A673 (cell line): ENCODE results near the gene SLC1A5. TPM values are rescaled to one million over a fixed set of nuclear protein-coding genes. Genes with fewer than 3 reads are reported as not detected.
A peak's percentile ranks its signal among the peaks of the same experiment; 100 is the strongest.

Experiments used
- BruUV-seq: library from RNA; stranded (reverse); fragments of 400-500 nt; replicated peaks from 2 replicates; lab custom pipeline; 2021; lab: Mats Ljungman, UMichigan
- CTCF ChIA-PET: fragments of 300-600 bp; sonication (Branson Sonifier 250); formaldehyde crosslinking; loops from one replicate; lab custom pipeline; 2022; ENCODE audit warnings: antibody characterized with exemption; lab: Charles Lee
- POLR2A ChIA-PET: fragments of 300-600 bp; sonication (Branson Sonifier 250); formaldehyde crosslinking; loops from one replicate; lab custom pipeline; 2022; ENCODE audit warnings: antibody characterized with exemption; ENCODE audit not compliant: low non-redundant PET; lab: Charles Lee
- DNase-seq: peaks from one replicate; pipeline ENCODE4 v3.0.0-alpha.2; 2015; ENCODE audit warnings: low spot score
- H3K27ac ChIP-seq: fragments of 200-600 bp; sonication (generic); 2 replicates; pipeline ENCODE4 v1.5.1; 2016; ENCODE audit warnings: mixed run types, low read depth, mild to moderate bottlenecking, mixed read lengths, antibody characterized with exemption, low read length; ENCODE audit not compliant: poor library complexity, severe bottlenecking
- H3K27me3 ChIP-seq: fragments of 200-600 bp; sonication (generic); replicated peaks from 2 replicates; pipeline ENCODE4 v1.6.1; 2017; ENCODE audit warnings: mixed run types, low read depth, mild to moderate bottlenecking, mixed read lengths, antibody characterized with exemption, low read length; ENCODE audit not compliant: insufficient read depth, poor library complexity
- H3K36me3 ChIP-seq: fragments of 200-600 bp; sonication (generic); 2 replicates; pipeline ENCODE4 v1.6.1; 2016; ENCODE audit warnings: mixed run types, mild to moderate bottlenecking, mixed read lengths, antibody characterized with exemption, low read length; ENCODE audit not compliant: insufficient read depth, poor library complexity, severe bottlenecking
- H3K4me1 ChIP-seq: fragments of 200-600 bp; sonication (generic); 2 replicates; pipeline ENCODE4 v1.6.1; 2017; ENCODE audit warnings: mixed run types, mild to moderate bottlenecking, mixed read lengths, antibody characterized with exemption, low read length; ENCODE audit not compliant: insufficient read depth, poor library complexity, severe bottlenecking
- H3K4me3 ChIP-seq: fragments of 200-600 bp; sonication (generic); 2 replicates; pipeline ENCODE4 v1.5.1; 2016; ENCODE audit warnings: low read depth, mixed run types, mild to moderate bottlenecking, mixed read lengths, low read length; ENCODE audit not compliant: poor library complexity, severe bottlenecking
- H3K9me3 ChIP-seq: fragments of 200-600 bp; sonication (generic); 2 replicates; pipeline ENCODE4 v1.6.1; 2016; ENCODE audit warnings: mixed run types, low read depth, mild to moderate bottlenecking, mixed read lengths, antibody characterized with exemption, low read length; ENCODE audit not compliant: poor library complexity, severe bottlenecking
- CTCF ChIP-seq: fragments of 300-800, 200-600 bp; sonication (generic); conservative IDR thresholded peaks from 2 replicates; pipeline ENCODE4 v1.5.1; 2017; ENCODE audit warnings: low read depth, mild to moderate bottlenecking, antibody characterized with exemption, low read length, moderate library complexity, mixed read lengths
- EZH2 ChIP-seq: fragments of 200-600 bp; sonication (generic); IDR thresholded peaks from 2 replicates; pipeline ENCODE4 v1.6.1; 2017; ENCODE audit warnings: borderline replicate concordance, low read depth, mild to moderate bottlenecking, mixed read lengths, antibody characterized with exemption, low read length; ENCODE audit not compliant: poor library complexity, severe bottlenecking
- intact Hi-C: fragments of 100-400 bp; cut with micrococcal nuclease; formaldehyde crosslinking; loops from one replicate; pipeline ENCODE4 v1.10.0; 2022; ENCODE audit not compliant: unreplicated experiment
- total RNA-seq: library from RNA; stranded (reverse); gene quantifications from 2 replicates; pipeline ENCODE4 v1.2.3, GENCODE V29; 2021

Gene SLC1A5
- total RNA-seq, 1 experiment from 2014 or later, result 295 TPM

- BruUV-seq, result no TSS peak
- DNase-seq, result no peak
- Histone ChIP-seq H3K27me3 (no peaks in the 10 kb centered on the region), H3K4me3 (no peak overlapping the region), H3K36me3 (peaks cover 27% of the 10 kb centered on the region), H3K27ac (peak overlapping the region; percentile 34), H3K9me3 (no peaks in the 10 kb centered on the region), H3K4me1 (no peaks in the 10 kb centered on the region)
- POLR2A ChIA-PET, result no interaction called here
- intact Hi-C loops, result no loop called here
- CTCF ChIA-PET, result no interaction called here
- TF ChIP-seq CTCF, result no peak
- TF ChIP-seq EZH2, result no peak
Measured at GRCh38 chr19:46742926-46743480, 45.4 kb downstream of the SLC1A5 start.

GRCh38 chr19:46741447-46741846 lies 46.9 kb downstream of the SLC1A5 start:
- Histone ChIP-seq H3K36me3 (peaks cover 41% of the 10 kb centered on the region), H3K9me3 (no peaks in the 10 kb centered on the region), H3K27ac (no peak overlapping the region), H3K4me1 (no peaks in the 10 kb centered on the region), H3K27me3 (no peaks in the 10 kb centered on the region), H3K4me3 (no peak overlapping the region)
- DNase-seq, result no peak
- ChIA-PET POLR2A (interaction anchor here (0.5 kb wide), 1 partner anchor 396 kb away, joined by 3 read pairs; no protein-coding TSS in a partner anchor), CTCF (no interaction called here)
- BruUV-seq, result no TSS peak
- intact Hi-C loops, result no loop called here
- TF ChIP-seq EZH2 (no peak), CTCF (no peak)

GRCh38 chr19:46739290-46739771 lies 49.1 kb downstream of the SLC1A5 start:
- H3K4me1 ChIP-seq, result no peaks in the 10 kb centered on the region
- peak overlapping the region; percentile 47 for H3K27ac ChIP-seq
- CTCF ChIA-PET, result no interaction called here
- TF ChIP-seq EZH2, result no peak
- TF ChIP-seq CTCF, result no peak
- no peaks in the 10 kb centered on the region for H3K27me3 ChIP-seq
- no peaks in the 10 kb centered on the region for H3K9me3 ChIP-seq
- no TSS peak for BruUV-seq
- peaks cover 50% of the 10 kb centered on the region for H3K36me3 ChIP-seq
- POLR2A ChIA-PET, result no interaction called here
- intact Hi-C loops, result no loop called here
- no peak overlapping the region for H3K4me3 ChIP-seq
- no peak for DNase-seq
